Measurements from ENCODE around the gene NKX6-1.

NKX6-1 gene

DNA sequence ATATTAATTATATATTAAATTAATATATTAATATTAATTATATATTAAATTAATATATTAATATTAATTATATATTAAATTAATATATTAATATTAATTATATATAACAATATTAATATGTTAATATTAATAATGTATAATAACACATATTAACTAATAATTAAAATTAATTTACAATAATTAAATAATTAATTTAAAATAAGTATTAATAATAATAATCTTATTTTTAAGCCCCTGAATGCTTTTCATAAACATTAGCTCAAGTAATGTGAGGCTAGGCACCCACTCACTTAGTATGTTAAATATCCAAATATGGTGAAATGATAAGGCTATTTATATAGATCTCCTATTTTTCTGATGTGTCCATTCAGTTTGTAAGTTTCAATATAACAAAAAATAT, 26.9 kb downstream of the NKX6-1 start:
- DNase-seq = no peak

DNA sequence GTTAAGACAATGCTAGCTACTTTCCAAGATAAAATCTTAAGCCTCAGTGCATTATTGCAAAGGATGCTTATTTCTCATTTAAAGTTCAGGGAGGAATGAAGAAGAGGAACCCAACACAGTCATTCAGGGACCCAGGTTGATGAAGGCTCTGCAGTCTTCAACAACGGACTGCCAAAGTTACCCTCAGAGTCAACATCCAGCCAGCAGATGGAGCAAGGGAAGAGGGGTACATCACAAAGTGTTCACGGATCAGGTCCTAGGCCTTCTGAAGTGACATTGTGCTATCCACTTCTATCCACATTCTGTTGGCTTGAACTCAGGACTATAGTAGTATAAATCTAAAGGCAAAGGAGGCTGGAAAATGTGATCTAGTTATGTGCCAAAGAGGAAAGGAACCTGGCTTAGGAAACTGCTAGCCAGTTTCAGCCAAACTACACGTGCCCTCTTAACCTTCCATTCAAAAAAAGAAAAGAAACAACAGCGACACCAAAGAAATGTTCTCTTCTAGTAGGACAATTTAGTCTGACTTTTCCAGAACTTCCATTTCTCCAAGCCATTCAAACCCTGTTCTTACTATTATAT, 28.8 kb downstream of the NKX6-1 start:
- DNase-seq = no peak

DNA sequence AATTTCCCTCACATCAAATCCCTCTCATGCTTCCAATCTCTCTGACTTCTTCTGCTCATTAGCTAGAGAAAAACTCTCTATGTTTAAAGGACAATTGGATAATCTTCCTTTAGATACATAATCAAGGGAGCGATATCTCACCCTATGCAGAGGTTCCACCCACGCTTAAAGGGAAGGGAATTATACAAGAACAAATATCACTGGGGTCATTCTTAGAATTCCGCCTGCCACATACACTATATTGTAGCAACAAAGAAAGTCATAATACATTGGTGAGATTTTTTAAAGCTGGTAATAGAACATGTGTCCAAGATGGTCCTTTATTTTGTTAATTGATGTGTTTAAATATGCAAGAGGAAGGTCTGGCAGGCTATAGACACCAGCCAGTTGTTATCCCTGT, 31.5 kb downstream of the NKX6-1 start:
- DNase-seq = no peak

DNA sequence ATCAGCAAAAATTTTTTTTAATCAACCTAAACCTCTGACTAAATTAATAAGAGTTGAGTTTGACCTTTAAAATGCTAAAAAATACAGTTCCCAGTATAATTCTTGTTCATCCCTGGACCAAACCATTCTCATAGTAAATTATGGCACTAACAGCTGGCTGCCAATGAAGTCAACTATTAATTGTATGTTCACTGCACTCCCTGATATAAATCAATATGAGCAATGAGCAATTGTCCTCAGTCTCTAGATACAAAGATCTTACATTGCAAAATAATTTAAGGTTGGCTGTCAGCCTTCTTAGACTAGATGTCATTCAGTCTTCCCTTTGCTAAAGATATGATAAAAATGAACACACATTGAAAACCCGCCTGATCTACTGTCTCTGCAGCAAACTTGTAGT, 39.3 kb downstream of the NKX6-1 start:
- no peak for DNase-seq

DNA sequence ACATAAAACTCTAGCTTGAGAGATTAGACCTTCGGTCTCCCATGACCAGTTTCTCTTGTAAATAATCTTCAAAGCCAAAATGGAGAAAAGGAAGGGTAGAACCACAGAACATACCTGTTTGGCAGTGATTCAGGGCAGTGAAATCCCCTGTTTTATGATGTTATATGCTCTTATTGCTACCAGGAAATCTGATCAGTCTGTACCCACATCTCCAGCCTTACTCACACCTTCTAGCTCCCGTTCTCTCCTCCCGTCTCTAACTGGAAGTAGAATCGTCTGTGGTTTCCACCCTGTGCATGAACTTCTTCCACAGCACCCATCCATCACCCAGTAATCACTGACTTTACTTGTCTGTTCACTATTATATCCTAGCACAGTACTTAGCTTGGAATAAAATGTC, 42.9 kb downstream of the NKX6-1 start:
- no peak for DNase-seq

DNA sequence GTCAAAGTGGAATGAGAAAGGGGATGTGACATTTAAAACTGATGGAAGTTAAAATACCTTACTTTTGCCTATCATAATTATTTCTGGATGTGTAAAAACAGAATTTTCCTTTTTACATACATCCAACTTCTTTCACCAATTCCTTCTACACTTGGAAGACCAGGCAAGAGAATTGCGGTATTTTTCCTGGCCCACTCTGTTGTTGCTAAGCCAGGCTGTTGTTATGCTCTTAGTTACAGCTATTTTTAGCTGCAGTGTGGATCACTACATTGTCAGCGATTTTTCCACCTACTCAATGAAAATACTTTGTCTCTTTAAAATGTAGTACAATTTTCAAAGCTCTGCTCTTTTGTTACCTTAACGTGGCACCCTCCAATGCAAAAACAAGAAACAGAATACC, 43.4 kb downstream of the NKX6-1 start:
- no peak for DNase-seq

DNA sequence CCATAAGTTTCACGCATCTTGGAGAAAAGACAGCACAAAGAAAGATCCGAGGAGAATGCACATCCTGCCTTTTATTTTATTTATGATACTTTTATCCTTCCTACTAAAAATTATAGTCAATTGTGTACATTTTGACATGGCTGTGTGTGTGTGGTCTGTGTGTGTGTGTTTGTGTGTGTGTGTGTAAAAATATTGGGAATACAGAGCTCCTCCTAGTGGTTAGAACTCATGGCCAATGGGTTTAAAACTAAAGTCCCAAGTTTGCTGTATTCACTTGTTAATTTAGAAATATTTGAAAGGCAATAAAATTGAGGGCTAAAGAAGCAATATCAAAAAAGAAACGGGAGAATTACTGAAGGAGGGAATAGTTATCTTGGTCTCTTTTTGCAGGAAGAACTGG, 47.5 kb downstream of the NKX6-1 start:
- peak; percentile 5 for DNase-seq

DNA sequence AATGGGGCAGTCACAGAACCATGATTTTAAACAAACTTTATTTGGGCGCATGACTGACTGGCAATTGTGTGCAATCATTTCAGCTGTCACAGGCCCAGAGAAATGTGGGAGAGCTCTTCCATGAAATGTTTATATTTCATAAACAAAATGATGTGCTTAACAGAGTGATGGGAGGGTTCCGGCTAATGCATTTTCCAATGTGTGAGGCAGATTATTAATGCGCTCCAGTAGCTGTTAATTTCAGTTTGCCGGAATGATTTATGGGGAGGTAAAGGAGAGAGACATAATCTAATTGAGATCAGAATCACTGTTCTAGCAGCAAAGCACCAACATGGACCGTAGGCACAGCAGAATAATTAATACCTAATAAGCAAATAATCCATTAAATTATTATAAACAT, 55.6 kb downstream of the NKX6-1 start:
- no peak for DNase-seq

DNA sequence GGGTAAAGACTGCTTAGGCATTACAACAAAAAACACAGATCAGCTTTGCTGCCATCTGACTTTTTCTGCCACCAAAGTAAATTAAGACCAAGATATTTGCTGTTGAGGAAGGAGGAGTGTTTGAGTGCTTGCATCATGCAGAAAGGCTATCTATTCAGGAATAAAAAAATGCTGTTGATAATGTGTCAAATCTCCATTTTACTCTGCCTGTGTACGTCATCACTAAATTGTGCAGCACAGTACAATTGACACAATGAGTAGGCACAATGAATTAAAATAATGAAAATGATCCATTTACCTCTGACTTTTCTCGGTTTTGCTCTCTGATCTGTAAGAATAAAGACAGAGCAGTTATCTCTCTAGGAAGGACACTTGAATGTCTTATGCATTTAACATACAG, 56.3 kb downstream of the NKX6-1 start:
- DNase-seq = no peak

All from fibroblast of upper back skin (primary cell).